ENCODE results near the gene SUCLA2.

SUCLA2 gene

GRCh38 chr13:47901441-47901840, 99.6 kb downstream of the SUCLA2 start:
- TF ChIP-seq CTCF (IDR thresholded peaks at IDR 0.05; ENCODE audit: low read depth, low read length), result no peak

DNA sequence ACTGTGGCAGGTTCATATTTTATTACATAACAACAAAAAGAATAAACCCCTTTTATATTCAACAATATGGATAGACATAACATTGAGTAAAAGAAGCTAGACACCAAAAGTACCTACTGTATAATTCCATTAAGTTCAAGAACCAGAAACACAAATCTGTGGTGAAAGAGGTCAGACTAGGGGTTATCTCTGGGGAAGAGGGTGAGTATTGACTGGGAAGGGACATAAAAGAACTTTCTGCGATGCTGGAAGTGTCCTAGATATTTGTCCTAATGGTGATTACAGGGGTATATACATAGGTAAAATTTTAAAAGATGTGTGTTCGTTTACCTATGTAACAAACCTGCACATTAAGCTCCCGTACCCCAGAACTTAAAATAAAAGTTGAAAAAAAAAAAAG, 103.0 kb downstream of the SUCLA2 start:
- in situ Hi-C loops (cut with HindIII; ENCODE audit: low sequenced_read_pairs), result no loop called here
- H3K4me3 ChIP-seq (ENCODE audit: low read depth, low read length), result no peak overlapping the region
- TF ChIP-seq CTCF (IDR thresholded peaks at IDR 0.05; ENCODE audit: low read depth, low read length), result no peak
- no peak for DNase-seq (ENCODE audit: low read depth, low spot score)

More at GRCh38 chr13:47901441-47901840, 99.6 kb downstream of the SUCLA2 start:
- in situ Hi-C loops (cut with HindIII; ENCODE audit: low sequenced_read_pairs), result no loop called here
- peak; percentile 85 for DNase-seq (ENCODE audit: low read depth, low spot score)
- no peak overlapping the region for H3K4me3 ChIP-seq (ENCODE audit: low read depth, low read length)

- DNase-seq (ENCODE audit: low read depth, low spot score), result peak; percentile 73
- no peak overlapping the region for H3K4me3 ChIP-seq (ENCODE audit: low read depth, low read length)
- TF ChIP-seq CTCF (IDR thresholded peaks at IDR 0.05; ENCODE audit: low read depth, low read length), result no peak
- in situ Hi-C loops (cut with HindIII; ENCODE audit: low sequenced_read_pairs), result no loop called here
These were observed 103.5 kb downstream of the SUCLA2 start for GRCh38 chr13:47897411-47898050.

DNA sequence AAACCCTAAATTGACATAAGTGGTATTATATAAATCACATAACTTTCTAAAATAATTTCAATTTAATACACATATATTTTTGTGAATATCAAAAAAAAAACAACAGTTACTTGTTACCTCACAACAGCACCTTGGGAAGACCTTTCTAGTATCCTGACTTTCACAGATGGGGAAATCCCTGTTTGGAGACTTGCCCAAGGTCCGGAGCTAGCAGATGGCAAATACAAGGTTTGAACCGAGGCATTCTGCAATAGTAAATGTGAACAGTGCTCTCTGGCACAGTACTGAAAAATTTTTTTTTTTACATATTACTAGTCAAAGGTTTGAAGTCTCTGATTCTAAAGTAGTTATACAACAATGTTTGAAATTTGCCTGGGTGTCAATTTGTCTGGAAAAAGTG, 104.5 kb downstream of the SUCLA2 start:
- no peak overlapping the region for H3K4me3 ChIP-seq (ENCODE audit: low read depth, low read length)
- in situ Hi-C loops (cut with HindIII; ENCODE audit: low sequenced_read_pairs), result no loop called here
- no peak for DNase-seq (ENCODE audit: low read depth, low spot score)
- TF ChIP-seq CTCF (IDR thresholded peaks at IDR 0.05; ENCODE audit: low read depth, low read length), result no peak

- no peak for TF ChIP-seq CTCF (IDR thresholded peaks at IDR 0.05; ENCODE audit: low read depth, low read length)
- DNase-seq (ENCODE audit: low read depth, low spot score), result no peak
- H3K4me3 ChIP-seq (ENCODE audit: low read depth, low read length), result no peak overlapping the region
- in situ Hi-C loops (cut with HindIII; ENCODE audit: low sequenced_read_pairs), result no loop called here
These were observed 105.0 kb downstream of the SUCLA2 start for GRCh38 chr13:47896111-47896510.

DNA sequence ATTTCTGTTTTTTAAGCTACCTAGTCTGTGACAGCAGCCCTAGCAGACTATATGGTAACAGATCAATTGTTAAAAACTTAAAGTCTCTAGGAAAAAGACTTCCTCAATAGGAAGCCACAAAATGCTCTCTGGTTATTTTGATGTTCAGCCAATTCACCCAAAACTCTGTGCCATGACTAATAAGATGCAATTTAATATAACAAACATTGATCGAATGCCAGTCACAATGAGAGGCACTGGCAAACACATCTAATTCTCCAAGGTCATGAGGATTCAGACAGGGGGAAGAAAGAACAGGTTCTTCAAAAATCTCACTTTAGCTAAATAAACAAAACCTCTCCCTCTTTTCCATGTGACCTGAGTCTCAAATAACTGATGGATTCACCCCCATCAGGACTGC, 107.5 kb downstream of the SUCLA2 start:
- in situ Hi-C loops (cut with HindIII; ENCODE audit: low sequenced_read_pairs), result no loop called here
- no peak for TF ChIP-seq CTCF (IDR thresholded peaks at IDR 0.05; ENCODE audit: low read depth, low read length)
- H3K4me3 ChIP-seq (ENCODE audit: low read depth, low read length), result no peak overlapping the region
- DNase-seq (ENCODE audit: low read depth, low spot score), result no peak

Measured in astrocyte of the spinal cord (primary cell).